ENCODE measurements around the gene ADCY5.
"Not testable (repeated sequence)": the region's sequence is repeated elsewhere in the genome, so short reads cannot be mapped to it uniquely, and the experiment has no call there.

The ADCY5 gene

GRCh38 chr3:123448536-123449101 is at the start of gene ADCY5:
Gene ADCY5 (minus strand): TSS chr3:123449090. CDS start chr3:123448545, 545 bp downstream.
- DNase-seq = peak; percentile 62

DNA sequence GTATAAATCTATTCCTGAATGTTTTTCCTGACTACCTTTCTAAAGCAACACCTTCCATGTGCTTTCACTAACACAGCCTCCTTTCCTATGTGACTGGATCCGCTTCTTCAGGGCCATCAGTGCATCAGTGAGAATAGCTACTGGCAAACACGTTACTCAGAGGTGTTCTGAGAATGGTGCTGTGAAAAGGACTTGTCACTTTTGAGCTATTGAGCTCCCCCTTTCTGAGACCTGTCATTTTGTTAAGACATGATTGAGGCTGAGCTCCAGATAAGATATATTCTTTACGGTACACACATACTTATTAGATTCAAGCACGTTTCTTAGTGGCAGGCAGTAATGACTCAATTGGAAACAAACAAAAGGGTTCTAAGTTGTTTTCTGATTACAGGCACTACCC is 45.0 kb upstream of the ADCY5 start:
- no peak for DNase-seq

DNA sequence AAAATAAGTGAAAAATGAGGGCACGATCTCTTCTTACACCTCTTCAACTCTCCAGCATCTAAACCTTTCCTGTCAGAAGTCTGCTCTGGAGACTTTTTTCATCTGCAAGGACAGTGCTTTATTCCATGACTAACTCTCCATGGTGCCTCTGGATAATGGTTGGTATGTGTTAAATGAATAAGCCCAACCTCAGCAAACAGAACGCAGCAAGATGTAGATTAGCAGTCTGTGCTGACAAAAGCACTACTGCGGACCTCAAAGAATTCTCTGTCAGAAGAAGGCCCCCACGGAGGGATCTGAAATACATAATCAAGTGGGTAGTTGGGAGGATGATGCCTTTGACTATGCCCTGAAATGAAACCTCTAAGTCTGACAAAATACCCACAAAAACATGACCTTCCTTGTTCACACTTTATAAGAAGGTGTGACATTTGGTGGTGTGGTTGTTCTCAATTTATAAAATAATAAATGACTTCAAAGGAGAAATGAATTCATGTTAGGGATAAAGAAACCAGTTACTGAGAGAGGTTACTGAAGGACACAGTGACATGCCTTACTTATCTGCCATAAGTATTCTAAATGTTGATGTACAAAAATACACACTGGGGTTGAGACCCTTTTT is 43.2 kb upstream of the ADCY5 start:
- DNase-seq = no peak

GRCh38 chr3:123489400-123490004 is 40.6 kb upstream of the ADCY5 start:
- peak; percentile 83 for DNase-seq

GRCh38 chr3:123488645-123489347 is 39.9 kb upstream of the ADCY5 start:
- no peak for DNase-seq

- DNase-seq = not testable (repeated sequence)
Observed at GRCh38 chr3:123487063-123487462, 38.2 kb upstream of the ADCY5 start.

DNA sequence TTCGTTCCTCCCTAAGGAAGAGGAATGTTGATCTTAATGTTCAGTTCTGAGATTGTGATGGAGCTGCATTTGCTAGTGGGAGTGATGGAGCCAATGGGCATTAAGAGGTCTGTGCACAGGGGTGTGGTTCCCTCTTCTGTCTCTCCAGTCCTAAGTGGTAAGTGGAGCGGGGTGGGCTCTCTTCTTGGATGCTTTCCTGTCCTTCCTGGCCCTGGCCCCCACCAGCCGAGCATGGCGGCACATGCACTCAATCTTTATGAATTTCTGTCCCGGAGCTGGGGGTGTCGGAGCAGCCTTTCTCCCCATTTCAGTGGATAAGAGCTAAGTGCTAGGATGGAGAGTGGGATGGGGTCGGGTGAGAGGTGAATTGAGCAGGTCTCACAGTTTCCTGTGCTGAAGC is 37.6 kb upstream of the ADCY5 start:
- DNase-seq = no peak

DNA sequence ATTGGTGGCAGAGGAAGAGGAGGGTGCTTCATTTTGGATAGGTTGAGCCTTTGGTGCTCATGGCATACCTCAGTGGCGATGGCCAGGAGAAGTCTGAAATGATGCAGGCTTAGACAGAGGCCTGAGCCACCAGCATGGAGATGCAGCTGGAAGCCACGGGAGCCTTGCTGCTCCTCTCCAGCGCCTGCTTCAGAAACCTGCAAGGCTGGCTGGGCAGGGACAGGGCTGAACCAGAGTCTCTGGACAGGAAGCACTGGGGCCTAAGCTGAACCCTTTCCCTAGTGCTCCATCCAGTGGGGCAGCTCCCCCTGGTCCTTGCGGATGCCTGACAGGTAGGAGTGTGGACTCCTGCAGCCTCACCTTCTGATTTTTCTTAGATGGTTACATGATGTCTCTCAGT is 36.7 kb upstream of the ADCY5 start:
- no peak for DNase-seq

DNA sequence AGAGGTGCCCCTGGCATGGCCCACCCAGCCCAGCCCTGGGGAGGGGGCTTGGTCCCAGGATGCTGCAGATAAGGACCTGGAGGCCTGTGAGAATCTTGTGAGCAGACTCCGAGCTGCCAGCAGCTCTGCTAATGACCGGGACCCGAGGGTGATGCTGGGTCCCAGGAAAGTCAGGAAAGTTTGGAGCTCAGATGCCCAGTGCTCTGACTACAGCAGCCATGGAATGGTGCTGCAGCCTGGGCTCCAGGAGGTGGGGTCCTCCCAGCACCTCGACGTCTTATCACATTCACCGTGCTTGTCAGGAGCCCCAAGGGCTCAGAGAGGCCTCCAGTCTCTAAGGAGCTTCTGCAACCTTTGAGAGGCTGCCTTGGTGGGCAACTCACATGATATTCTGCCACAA is 34.3 kb upstream of the ADCY5 start:
- no peak for DNase-seq

DNA sequence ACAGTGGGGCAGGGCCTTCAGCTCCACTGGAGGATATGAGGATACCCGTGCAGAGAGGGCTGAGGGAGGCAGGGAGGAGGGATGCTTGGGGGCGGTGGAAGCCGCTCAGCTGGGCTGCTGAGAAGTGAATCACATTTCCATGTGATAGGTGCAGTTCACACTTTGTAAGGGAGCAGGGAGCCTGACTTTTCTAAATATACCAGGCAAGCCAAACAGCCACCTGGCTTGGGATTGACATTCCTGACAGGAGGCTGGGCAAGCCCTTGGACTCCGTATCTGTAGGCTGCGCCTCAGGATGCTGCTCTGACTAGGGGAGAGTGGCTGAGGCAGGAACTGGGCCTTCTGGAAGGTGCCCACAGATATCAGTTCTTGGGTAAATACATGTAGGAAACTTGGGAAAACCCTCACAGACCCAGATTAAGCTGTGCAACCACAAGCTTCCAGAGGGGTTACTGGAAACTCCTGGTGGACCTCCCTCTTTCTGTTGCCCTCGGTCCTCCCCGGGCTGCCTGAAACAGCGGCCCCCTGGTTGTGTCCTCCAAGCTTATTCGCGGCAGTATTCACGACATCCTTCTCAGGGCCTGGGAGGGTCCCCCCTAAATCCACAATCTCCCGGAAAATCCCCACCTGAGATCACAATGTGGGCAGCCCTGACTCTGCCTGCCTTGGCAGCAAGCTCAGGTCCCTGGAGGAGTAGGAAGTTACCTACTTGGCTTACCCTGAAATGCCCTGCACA is 33.0 kb upstream of the ADCY5 start:
- DNase-seq = no peak

GRCh38 chr3:123481071-123481470 is 32.2 kb upstream of the ADCY5 start:
- DNase-seq = no peak

DNA sequence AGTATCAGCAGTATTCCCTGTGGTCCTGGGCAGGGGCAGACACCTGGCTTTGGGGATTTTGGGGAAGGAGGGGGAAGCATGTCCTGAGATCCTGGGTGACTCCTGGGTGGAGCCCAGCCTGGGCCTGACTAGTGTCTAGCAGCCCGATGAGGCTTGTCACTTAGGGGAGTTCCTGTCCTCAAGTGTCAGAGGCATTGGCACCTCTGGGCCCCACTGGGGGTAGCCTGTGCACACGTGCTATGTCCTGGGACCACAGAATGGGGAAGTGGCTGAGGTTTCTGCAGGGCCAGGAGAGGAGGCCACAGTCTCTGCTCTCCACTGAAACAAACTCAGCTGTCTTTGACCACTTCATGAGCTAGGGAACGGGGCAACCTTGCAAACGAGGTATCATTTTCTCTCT is 31.5 kb upstream of the ADCY5 start:
- DNase-seq = no peak

DNA sequence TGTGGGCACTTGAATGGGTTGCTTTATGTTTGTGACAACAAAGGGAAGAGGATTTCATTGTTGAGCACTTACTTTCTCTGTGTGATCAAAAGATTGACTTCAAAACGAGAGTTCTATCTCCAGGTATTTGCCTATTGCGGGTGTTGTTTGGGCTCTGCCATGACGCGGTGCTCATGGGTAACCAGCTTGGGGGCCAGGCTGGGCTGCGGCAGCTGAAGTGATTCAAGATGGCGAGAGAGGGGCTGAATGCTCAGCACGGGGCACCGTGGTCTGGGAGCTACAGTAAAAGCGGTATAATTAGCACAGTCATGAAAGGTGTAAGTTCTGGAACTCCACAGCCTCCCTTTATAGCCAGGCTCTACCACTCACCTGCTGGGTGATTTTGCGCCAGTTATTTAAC is 31.0 kb upstream of the ADCY5 start:
- no peak for DNase-seq

GRCh38 chr3:123478314-123478713 is 29.4 kb upstream of the ADCY5 start:
- DNase-seq = no peak

- DNase-seq = no peak
Observed at GRCh38 chr3:123476967-123477750, 28.3 kb upstream of the ADCY5 start.

DNA sequence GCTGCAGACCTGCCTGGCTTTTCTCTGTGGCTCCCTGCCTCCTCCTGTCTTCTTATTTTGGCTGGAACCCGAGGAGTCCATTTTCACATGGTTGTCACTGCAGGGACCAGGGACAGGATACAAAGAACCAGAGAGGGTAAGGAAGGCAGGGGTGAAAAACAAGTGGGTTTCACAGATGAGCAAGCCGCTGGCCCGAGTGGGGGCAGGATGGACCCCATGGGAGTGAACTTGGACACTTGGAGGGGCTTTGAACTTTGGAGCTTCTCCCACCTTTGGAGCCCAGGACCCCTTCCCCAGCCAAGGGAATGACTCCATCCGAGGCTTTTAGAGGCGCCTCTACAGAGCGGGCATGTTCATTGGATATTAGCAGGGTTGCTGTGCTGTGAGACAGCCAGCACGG is 26.9 kb upstream of the ADCY5 start:
- DNase-seq = no peak

GRCh38 chr3:123471106-123471505 is 22.2 kb upstream of the ADCY5 start:
- no peak for DNase-seq

- no peak for DNase-seq
Observed at GRCh38 chr3:123469323-123469995, 20.6 kb upstream of the ADCY5 start.

DNA sequence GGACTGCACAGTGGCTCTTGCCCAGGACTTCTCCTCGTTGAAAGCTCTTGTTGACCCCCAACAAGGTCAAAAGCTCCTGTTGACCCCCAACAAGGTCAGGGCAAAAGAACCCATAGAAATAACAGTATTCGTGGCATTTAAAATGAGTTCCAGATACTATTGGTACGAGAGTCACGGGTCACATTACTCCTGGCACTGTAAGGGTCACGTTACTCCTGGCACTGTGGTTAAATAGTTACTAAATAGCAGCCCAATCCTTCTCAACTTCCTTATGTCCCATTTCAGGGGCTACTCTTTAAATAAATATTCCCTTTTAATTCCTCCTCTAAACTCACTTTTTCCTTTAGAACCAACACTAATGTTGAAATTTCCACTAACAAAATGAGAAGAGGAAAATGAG is 18.2 kb upstream of the ADCY5 start:
- DNase-seq = no peak

- DNase-seq = no peak
Observed at GRCh38 chr3:123464211-123464610, 15.3 kb upstream of the ADCY5 start.

GRCh38 chr3:123459862-123460261 is 11.0 kb upstream of the ADCY5 start:
- DNase-seq = peak; percentile 65

GRCh38 chr3:123458255-123458654 is 9.4 kb upstream of the ADCY5 start:
- no peak for DNase-seq

All from NCI-H82 (cell line).